Breast epithelium (tissue), 3 donors: Measurements from ENCODE around the gene VSIG2.

Experiments used
- POLR2A ChIP-seq: fragments of 450-650 bp; IDR thresholded peaks from one replicate; pipeline ENCODE4 v1.6.1; 2016; ENCODE audit warnings: antibody characterized with exemption, mild to moderate bottlenecking, moderate library complexity
- POLR2AphosphoS5 ChIP-seq, 3 donors: sonication (generic); formaldehyde crosslinking; IDR thresholded peaks; one replicate each; pipeline ENCODE4 v1.6.1; 2017; ENCODE audit warnings: antibody characterized with exemption in 3 of 3
- TF ChIP-seq, protein P1 (sequence below), 3 donors: fragments of 450-650 bp; IDR thresholded peaks; one replicate each; pipeline ENCODE4 v1.5.1; 2016 to 2017; ENCODE audit warnings: antibody characterized with exemption in 3 of 3, mild to moderate bottlenecking in 3 of 3, moderate library complexity in 3 of 3

DNA sequence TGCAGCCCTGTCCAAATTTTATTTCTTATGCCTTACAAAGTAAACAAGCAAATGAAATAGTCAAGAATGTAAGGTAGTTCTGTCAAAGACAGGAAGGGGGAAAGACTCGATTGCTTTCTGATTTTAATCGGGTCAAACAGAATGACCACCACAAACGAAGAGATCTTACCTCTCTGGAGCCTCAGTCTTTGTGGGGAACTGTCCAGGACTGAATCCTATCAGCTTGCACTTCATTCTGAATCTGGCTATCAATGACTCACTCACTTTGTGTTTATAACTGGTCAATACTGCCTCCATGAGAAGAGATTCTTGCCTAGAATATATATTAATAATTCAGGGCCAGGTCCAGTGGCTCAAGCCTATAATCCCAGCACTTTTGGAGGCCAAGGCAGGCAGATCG lies 30.9 kb upstream of the VSIG2 start:
- TF ChIP-seq, protein P1, sequence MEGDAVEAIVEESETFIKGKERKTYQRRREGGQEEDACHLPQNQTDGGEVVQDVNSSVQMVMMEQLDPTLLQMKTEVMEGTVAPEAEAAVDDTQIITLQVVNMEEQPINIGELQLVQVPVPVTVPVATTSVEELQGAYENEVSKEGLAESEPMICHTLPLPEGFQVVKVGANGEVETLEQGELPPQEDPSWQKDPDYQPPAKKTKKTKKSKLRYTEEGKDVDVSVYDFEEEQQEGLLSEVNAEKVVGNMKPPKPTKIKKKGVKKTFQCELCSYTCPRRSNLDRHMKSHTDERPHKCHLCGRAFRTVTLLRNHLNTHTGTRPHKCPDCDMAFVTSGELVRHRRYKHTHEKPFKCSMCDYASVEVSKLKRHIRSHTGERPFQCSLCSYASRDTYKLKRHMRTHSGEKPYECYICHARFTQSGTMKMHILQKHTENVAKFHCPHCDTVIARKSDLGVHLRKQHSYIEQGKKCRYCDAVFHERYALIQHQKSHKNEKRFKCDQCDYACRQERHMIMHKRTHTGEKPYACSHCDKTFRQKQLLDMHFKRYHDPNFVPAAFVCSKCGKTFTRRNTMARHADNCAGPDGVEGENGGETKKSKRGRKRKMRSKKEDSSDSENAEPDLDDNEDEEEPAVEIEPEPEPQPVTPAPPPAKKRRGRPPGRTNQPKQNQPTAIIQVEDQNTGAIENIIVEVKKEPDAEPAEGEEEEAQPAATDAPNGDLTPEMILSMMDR (IDR thresholded peaks at IDR 0.05), result no peak
- no peak for TF ChIP-seq POLR2A
- TF ChIP-seq POLR2AphosphoS5 (IDR thresholded peaks at IDR 0.05), result no peak
